Activated T-cell treated with anti-CD3 and anti-CD28 coated beads, Interleukin-2, amount 50 U/mL, for 4 hours (primary cell): ENCODE results near the gene TSPAN14. TPM values are rescaled to one million over a fixed set of nuclear protein-coding genes. Genes with fewer than 3 reads are reported as not detected.
"Not testable (repeated sequence)": the region's sequence is repeated elsewhere in the genome, so short reads cannot be mapped to it uniquely, and the experiment has no call there.

Experiments used
- ATAC-seq, 2 donors: fragments of 200-7000 bp; cut with Tn5 transposase; one replicate each; pipeline ENCODE4 v1.10.0; 2021
- DNase-seq: peaks from one replicate; pipeline ENCODE4 v3.0.0-alpha.2; 2020
- H3K27me3 Mint-ChIP-seq: one replicate; pipeline ENCODE4 v1.8.0; 2021; ENCODE audit warnings: low read depth, mixed read lengths
- H3K36me3 Mint-ChIP-seq: one replicate; pipeline ENCODE4 v1.8.0; 2022; ENCODE audit warnings: mixed read lengths; ENCODE audit not compliant: insufficient read depth
- H3K4me1 Mint-ChIP-seq: one replicate; pipeline ENCODE4 v1.8.0; 2021; ENCODE audit warnings: low read depth, mixed read lengths
- H3K4me3 Mint-ChIP-seq: one replicate; pipeline ENCODE4 v1.8.0; 2021; ENCODE audit warnings: mild to moderate bottlenecking, moderate library complexity, mixed read lengths
- H3K9me3 Mint-ChIP-seq: one replicate; pipeline ENCODE4 v1.8.0; 2021; ENCODE audit warnings: mixed read lengths
- total RNA-seq, 3 donors: library from RNA; stranded (reverse); gene quantifications; one replicate each; pipeline ENCODE4 v1.2.1, GENCODE V29; 2021

Gene TSPAN14
- total RNA-seq, 3 donors from 2014 or later = 31.8 to 36.2 (median 35.0) TPM

DNA sequence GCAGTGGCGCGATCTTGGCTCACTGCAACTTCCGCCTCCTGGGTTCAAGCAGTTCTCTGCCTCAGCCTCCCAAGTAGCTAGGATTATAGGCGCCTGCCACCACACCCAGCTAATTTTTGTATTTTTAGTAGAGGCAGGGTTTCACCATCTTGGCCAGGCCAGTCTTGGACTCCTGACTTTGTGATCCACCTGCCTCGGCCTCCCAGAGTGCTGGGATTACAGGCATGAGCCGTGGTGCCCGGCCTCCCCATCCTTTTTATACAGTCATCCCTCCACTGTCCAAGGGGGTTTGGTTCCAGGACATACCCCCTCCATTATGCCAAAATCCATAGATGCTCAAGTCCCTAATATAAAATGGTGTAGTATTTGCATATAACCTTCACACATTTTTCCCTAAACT lies 21.5 kb downstream of the TSPAN14 start:
- H3K27me3 Mint-ChIP-seq, ATAC-seq, H3K9me3 Mint-ChIP-seq, DNase-seq, H3K4me3 Mint-ChIP-seq: not testable (repeated sequence)
- Mint-ChIP-seq H3K4me1 (peaks cover 79% of the 10 kb centered on the region), H3K36me3 (peaks cover 28% of the 10 kb centered on the region)

- Mint-ChIP-seq H3K36me3 (peaks cover 27% of the 10 kb centered on the region), H3K9me3 (peaks cover 7% of the 10 kb centered on the region), H3K4me3 (no peak overlapping the region), H3K4me1 (peaks cover 77% of the 10 kb centered on the region), H3K27me3 (no peaks in the 10 kb centered on the region)
- no peak for DNase-seq
- no peak for ATAC-seq
These were observed 22.6 kb downstream of the TSPAN14 start for GRCh38 chr10:80476685-80477084.

DNA sequence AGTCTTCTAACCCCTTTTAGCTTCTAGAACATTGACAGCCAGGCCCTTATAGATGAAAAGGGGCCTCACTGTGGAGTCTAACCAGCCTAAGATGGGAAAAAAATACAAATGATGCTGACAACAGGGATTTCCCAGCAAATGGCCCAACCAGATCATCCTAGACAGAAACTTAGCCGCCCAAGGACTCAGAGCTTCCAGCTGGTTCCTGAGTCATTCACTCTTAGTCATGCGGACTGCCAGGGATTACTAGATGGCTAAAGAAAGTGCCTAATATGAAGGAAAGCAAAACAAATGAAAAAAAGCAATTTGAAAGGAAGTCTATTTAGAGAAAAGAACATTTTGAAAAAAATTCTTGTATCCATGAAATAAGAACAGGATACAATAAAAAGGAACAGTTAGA lies 23.7 kb downstream of the TSPAN14 start:
- Mint-ChIP-seq H3K4me1 (peaks cover 76% of the 10 kb centered on the region), H3K27me3 (no peaks in the 10 kb centered on the region), H3K36me3 (peaks cover 23% of the 10 kb centered on the region), H3K9me3 (peaks cover 7% of the 10 kb centered on the region), H3K4me3 (peak overlapping the region; percentile 3)
- ATAC-seq (peak; percentile 58 to 69), DNase-seq (no peak)

GRCh38 chr10:80480373-80480772 lies 26.3 kb downstream of the TSPAN14 start:
- H3K4me3 Mint-ChIP-seq, H3K27me3 Mint-ChIP-seq, ATAC-seq, H3K9me3 Mint-ChIP-seq, DNase-seq: not testable (repeated sequence)
- H3K4me1 Mint-ChIP-seq = peaks cover 75% of the 10 kb centered on the region
- peaks cover 23% of the 10 kb centered on the region for H3K36me3 Mint-ChIP-seq

DNA sequence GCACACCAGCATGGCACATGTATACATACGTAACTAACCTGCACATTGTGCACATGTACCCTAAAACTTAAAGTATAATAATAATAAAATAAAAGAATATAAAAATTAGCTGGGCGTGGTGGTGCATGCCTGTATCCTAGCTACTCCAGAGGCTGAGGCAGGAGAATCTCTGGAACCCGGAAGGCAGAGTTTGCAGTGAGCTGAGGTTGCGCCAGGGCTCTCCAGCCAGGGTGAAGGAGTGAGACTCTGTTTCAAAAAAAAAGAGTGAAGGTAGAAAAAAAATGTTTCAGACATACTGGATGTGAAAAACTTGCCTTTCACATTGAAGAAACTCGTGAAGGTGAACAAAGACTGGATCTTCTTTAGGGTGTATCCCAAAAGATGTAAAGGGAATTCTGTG lies 26.7 kb downstream of the TSPAN14 start:
- H3K36me3 Mint-ChIP-seq = peaks cover 23% of the 10 kb centered on the region
- peaks cover 7% of the 10 kb centered on the region for H3K9me3 Mint-ChIP-seq
- DNase-seq (no peak), ATAC-seq (no peak)
- peaks cover 77% of the 10 kb centered on the region for H3K4me1 Mint-ChIP-seq
- no peak overlapping the region for H3K4me3 Mint-ChIP-seq
- H3K27me3 Mint-ChIP-seq = no peaks in the 10 kb centered on the region

DNA sequence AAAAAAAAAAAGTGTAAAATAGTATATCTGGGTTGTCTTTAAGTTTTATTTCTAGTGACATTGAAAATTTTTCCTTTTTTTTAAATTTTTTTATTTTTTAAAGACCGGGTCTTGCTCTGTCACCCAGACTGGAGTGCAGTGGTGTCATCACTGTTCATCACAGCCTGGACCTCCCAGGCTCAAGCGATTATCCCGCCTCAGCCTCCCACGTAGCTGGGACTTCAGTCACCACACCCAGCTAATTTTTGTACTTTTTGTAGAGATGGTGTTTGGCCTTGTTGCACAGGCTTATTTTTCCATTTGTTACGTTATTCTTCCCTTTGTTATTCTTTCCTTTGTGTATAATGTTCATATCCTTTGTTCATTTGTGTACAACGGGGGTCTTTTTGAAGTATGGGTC lies 30.1 kb downstream of the TSPAN14 start:
- ATAC-seq = no peak
- Mint-ChIP-seq H3K4me1 (peaks cover 86% of the 10 kb centered on the region), H3K27me3 (no peaks in the 10 kb centered on the region), H3K36me3 (peaks cover 8% of the 10 kb centered on the region), H3K4me3 (peak overlapping the region; percentile 61), H3K9me3 (no peaks in the 10 kb centered on the region)
- DNase-seq = no peak

- no peaks in the 10 kb centered on the region for H3K27me3 Mint-ChIP-seq
- no peak for ATAC-seq
- H3K4me1 Mint-ChIP-seq = peaks cover 91% of the 10 kb centered on the region
- peak overlapping the region; percentile 61 for H3K4me3 Mint-ChIP-seq
- DNase-seq = no peak
- peaks cover 10% of the 10 kb centered on the region for H3K36me3 Mint-ChIP-seq
- no peaks in the 10 kb centered on the region for H3K9me3 Mint-ChIP-seq
These were observed 30.6 kb downstream of the TSPAN14 start for GRCh38 chr10:80484676-80485075.

DNA sequence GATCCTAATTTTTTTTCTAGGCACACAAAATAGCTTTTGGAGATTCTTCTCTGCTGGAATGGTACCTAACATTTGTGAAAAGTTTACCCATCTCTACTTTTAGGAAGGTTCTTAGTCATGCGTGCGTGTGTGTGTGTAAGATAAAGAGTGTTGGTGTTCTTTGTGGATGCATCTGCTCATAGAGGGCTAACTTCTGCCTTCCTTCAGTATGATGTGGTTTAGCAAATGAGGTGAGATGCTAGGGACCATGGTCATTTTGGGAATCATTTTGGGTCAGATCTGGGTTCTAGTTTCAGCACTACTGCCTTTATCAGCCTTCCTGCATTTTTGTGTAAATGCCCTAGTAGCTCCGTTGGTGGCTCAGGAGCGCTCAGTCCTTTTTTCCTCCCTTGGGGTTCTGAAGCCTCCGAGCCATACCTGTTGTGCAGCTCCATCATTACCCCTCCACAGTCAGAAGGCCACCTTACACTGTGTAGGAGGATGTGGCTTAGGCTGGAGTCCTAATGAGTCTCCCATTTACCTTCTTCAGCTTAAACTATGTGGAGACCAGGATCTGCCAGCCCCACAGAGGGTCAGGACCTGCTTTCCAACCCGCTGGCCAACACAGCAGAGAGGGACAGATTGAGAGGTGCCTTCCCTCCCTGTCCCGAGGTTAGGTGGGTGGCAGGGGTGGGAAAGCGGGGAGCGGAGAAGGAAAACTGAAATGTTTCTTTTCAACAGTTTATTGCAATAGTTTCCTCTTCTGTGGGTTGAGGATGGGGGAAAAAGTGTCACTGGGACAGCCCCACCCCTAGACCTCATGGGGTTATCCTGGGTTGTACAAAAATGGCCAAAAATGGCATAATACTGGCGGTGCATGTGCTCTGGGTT lies 31.2 kb downstream of the TSPAN14 start:
- peaks cover 17% of the 10 kb centered on the region for H3K36me3 Mint-ChIP-seq
- peak; percentile 21 to 36 for ATAC-seq

DNA sequence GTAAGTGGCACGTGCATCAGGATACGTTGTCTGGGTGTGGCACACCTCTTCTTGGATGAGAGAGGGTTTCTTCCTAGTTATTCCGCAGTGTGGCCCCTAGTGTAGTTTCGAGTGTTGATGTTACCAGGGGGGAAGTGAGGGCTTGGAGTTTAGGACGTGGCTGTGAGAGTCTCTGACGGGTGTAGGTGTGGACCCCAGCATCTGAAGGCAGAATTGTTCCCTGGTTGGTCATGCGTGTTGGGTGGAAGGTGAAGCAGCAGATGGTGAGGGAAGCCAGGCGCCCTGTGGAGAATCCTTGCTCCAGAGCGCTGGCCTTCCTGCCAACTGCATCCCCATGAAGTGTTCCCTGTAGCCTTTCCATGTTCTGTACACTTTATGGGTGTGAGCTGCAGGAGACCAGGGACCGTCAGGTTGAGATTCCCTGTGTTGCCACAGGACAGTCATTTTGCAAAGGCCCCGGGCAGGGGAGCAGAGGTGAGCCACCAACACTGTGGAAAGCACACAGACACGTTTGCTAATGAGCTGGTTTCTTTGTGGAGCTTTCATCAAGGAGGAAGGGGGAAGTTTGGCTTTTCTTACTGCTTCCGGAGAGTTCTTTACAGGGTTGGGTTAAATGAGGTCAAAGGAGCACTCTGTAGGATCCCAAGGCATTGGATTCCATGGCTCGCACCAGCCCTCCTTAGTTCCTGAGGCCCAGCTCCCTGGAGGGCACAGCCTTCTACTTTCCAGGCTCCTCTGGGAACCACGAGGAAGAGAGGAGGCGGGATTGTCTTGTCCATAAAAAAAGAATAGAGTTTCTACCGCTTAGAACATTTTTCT lies 32.0 kb downstream of the TSPAN14 start:
- Mint-ChIP-seq H3K27me3 (no peaks in the 10 kb centered on the region), H3K9me3 (no peaks in the 10 kb centered on the region), H3K36me3 (peaks cover 19% of the 10 kb centered on the region), H3K4me1 (peaks cover 97% of the 10 kb centered on the region), H3K4me3 (peak overlapping the region; percentile 61)
- peak; percentile 48 to 56 for ATAC-seq
- no peak for DNase-seq

More for the DNA sequence above, 31.2 kb downstream of the TSPAN14 start:
- DNase-seq = no peak
- Mint-ChIP-seq H3K27me3 (no peaks in the 10 kb centered on the region), H3K9me3 (no peaks in the 10 kb centered on the region), H3K4me3 (peak overlapping the region; percentile 61), H3K4me1 (peaks cover 94% of the 10 kb centered on the region)

DNA sequence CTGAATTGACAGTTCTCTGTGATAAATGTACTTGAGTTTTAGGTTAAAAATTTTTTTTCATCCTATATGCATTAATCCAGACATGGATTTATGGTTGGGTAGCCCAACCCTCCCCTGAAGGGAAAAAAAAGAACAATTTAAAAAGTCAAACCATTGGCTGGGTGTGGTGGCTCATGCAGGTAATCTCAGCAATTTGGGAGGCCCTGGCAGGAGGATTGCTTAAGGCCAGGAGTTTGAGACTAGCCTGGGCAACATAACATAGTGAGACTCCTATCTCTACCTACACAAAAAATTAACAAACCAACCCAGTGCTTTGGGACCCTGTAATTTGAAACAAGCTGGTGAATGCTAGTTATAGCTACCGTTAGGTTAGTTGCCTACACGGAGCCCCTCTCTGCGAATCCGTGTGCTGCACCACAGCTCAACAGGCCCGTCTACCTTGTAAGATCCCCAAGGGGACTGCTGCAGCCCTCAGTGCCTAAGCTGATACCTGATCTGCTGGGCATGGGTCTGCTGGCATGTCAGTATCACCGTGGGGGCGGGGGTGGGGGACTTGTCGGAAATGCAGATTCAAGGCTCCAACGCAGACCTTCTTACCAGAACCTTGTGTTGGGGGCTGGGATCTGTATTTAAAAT lies 32.8 kb downstream of the TSPAN14 start:
- ATAC-seq = no peak
- no peak for DNase-seq
- Mint-ChIP-seq H3K4me1 (peaks cover 97% of the 10 kb centered on the region), H3K4me3 (peak overlapping the region; percentile 69), H3K9me3 (no peaks in the 10 kb centered on the region), H3K36me3 (peaks cover 23% of the 10 kb centered on the region), H3K27me3 (no peaks in the 10 kb centered on the region)

- ATAC-seq = peak; percentile 4 to 10
- H3K4me1 Mint-ChIP-seq = peaks cover 97% of the 10 kb centered on the region
- no peaks in the 10 kb centered on the region for H3K9me3 Mint-ChIP-seq
- H3K4me3 Mint-ChIP-seq = peak overlapping the region; percentile 69
- peaks cover 26% of the 10 kb centered on the region for H3K36me3 Mint-ChIP-seq
- no peaks in the 10 kb centered on the region for H3K27me3 Mint-ChIP-seq
- DNase-seq = no peak
These were observed 33.3 kb downstream of the TSPAN14 start for GRCh38 chr10:80487421-80487785.

GRCh38 chr10:80487791-80488538 lies 33.9 kb downstream of the TSPAN14 start:
- Mint-ChIP-seq H3K36me3 (peaks cover 28% of the 10 kb centered on the region), H3K4me3 (peak overlapping the region; percentile 69), H3K4me1 (peaks cover 98% of the 10 kb centered on the region), H3K27me3 (no peaks in the 10 kb centered on the region), H3K9me3 (no peaks in the 10 kb centered on the region)
- DNase-seq (no peak), ATAC-seq (peak; percentile 46 to 57)

- Mint-ChIP-seq H3K4me3 (peak overlapping the region; percentile 69), H3K9me3 (no peaks in the 10 kb centered on the region), H3K4me1 (peaks cover 98% of the 10 kb centered on the region), H3K27me3 (no peaks in the 10 kb centered on the region), H3K36me3 (peaks cover 33% of the 10 kb centered on the region)
- ATAC-seq = no peak
- no peak for DNase-seq
These were observed 34.5 kb downstream of the TSPAN14 start for GRCh38 chr10:80488539-80489066.
